GM12878 (cell line): ENCODE data around the gene SPATA24. TPM values are rescaled to one million over a fixed set of nuclear protein-coding genes. Genes with fewer than 3 reads are reported as not detected.

Source experiments
- ATAC-seq: fragments of 200-7000 bp; cut with Tn5 transposase; 3 replicates; pipeline ENCODE4 v1.9.1; 2020; ENCODE audit warnings: mild to moderate bottlenecking, moderate library complexity
- BruUV-seq: library from RNA; stranded (reverse); fragments of 400-500 nt; replicated peaks from 2 replicates; lab custom pipeline; 2021; lab: Mats Ljungman, UMichigan
- CTCF ChIA-PET: fragments of 300-600 bp; sonication (Branson Sonifier 250); formaldehyde crosslinking; extraction: SDS; loops from one replicate; lab custom pipeline; 2021; ENCODE audit warnings: inconsistent platforms; lab: Yijun Ruan, JAX
- POLR2A ChIA-PET: fragments of 350-600 bp; formaldehyde crosslinking; extraction: SDS; loops from one replicate; lab custom pipeline; 2021; ENCODE audit warnings: inconsistent platforms; lab: Charles Lee
- RAD21 ChIA-PET: fragments of 300-600 bp; sonication (Branson Sonifier 250); formaldehyde crosslinking; loops from one replicate; lab custom pipeline; 2023; ENCODE audit warnings: antibody characterized with exemption; ENCODE audit not compliant: unreplicated experiment; lab: Charles Lee
- SMC1A ChIA-PET: fragments of 300-600 bp; sonication (Branson Sonifier 250); formaldehyde crosslinking; loops from one replicate; lab custom pipeline; 2023; ENCODE audit not compliant: unreplicated experiment, uncharacterized antibody; lab: Charles Lee
- DNase-seq: peaks from one replicate; pipeline ENCODE4 v3.0.0-alpha.2; 2011; ENCODE audit warnings: low read depth, low spot score
- FAIRE-seq: peaks from 3 replicates; lab custom pipeline; 2011; peaks lifted over from hg19 to GRCh38; lab: Jason Lieb, UNC
- H2AFZ ChIP-seq: 2 replicates; pipeline ENCODE4 v1.6.0; 2011; ENCODE audit warnings: low read depth, low read length, control low read depth; ENCODE audit not compliant: control insufficient read depth
- H3K27ac ChIP-seq: 2 replicates; pipeline ENCODE4 v1.5.1; 2011; ENCODE audit warnings: control low read depth; ENCODE audit not compliant: control insufficient read depth, insufficient read depth
- H3K27me3 ChIP-seq, 2 experiments: replicated peaks in 1 of 2; 2 replicates each; pipeline versions ENCODE4 v1.6.0 to v1.6.1; 2011; ENCODE audit warnings: low read length in 1 of 2; ENCODE audit not compliant: control insufficient read depth in 2 of 2, insufficient read depth in 2 of 2
- H3K36me3 ChIP-seq, 2 experiments: 2 replicates each; pipeline ENCODE4 v1.5.1; 2011; ENCODE audit warnings: low read length in 1 of 2; ENCODE audit not compliant: control insufficient read depth in 2 of 2, insufficient read depth in 2 of 2
- H3K4me1 ChIP-seq: 2 replicates; pipeline ENCODE4 v1.6.1; 2011; ENCODE audit warnings: mild to moderate bottlenecking, low read length, moderate library complexity, mixed read lengths; ENCODE audit not compliant: control insufficient read depth, insufficient read depth
- H3K4me2 ChIP-seq: 2 replicates; pipeline ENCODE4 v1.6.0; 2011; ENCODE audit warnings: control low read depth; ENCODE audit not compliant: control insufficient read depth, insufficient read depth
- H3K4me3 ChIP-seq: fragments of 200-600 bp; sonication (generic); 2 replicates; pipeline ENCODE4 v1.5.1; 2016
- H3K79me2 ChIP-seq: 2 replicates; pipeline ENCODE4 v1.6.0; 2011; ENCODE audit warnings: low read length; ENCODE audit not compliant: control insufficient read depth, insufficient read depth
- H3K9ac ChIP-seq: 2 replicates; pipeline ENCODE4 v1.8.0; 2011; ENCODE audit warnings: low read length, control low read depth, mixed read lengths; ENCODE audit not compliant: control insufficient read depth, insufficient read depth
- H3K9me3 ChIP-seq: replicated peaks from 3 replicates; pipeline ENCODE4 v1.5.1; 2011; ENCODE audit warnings: mild to moderate bottlenecking, low read length; ENCODE audit not compliant: control insufficient read depth, insufficient read depth
- H4K20me1 ChIP-seq: 2 replicates; pipeline ENCODE4 v1.6.0; 2011; ENCODE audit not compliant: control insufficient read depth, insufficient read depth
- CBFB ChIP-seq: IDR thresholded peaks from 2 replicates; pipeline ENCODE4 v1.6.1; 2016; ENCODE audit warnings: antibody characterized with exemption, low read depth
- ETV6 ChIP-seq, 2 experiments: fragments of 450-650 bp in 1 of 2; IDR thresholded peaks in 1 of 2; conservative IDR thresholded peaks in 1 of 2; 2 replicates each; pipeline ENCODE4 v1.6.1; 2014; ENCODE audit warnings: antibody characterized with exemption in 1 of 2, borderline replicate concordance in 1 of 2, low read depth in 1 of 2, mild to moderate bottlenecking in 1 of 2, moderate library complexity in 1 of 2
- FOS ChIP-seq: IDR thresholded peaks from 3 replicates; pipeline ENCODE4 v1.6.1; 2011; ENCODE audit warnings: borderline replicate concordance; ENCODE audit not compliant: insufficient read length; ENCODE audit errors: extremely low read depth
- FOXK2 ChIP-seq: fragments of 450-650 bp; IDR thresholded peaks from 2 replicates; pipeline ENCODE4 v1.6.1; 2017; ENCODE audit warnings: mild to moderate bottlenecking, moderate library complexity
- GATAD2B ChIP-seq: fragments of 450-650 bp; conservative IDR thresholded peaks from 2 replicates; pipeline ENCODE4 v1.6.1; 2017; ENCODE audit warnings: low read depth, mild to moderate bottlenecking, moderate library complexity
- IKZF1 ChIP-seq: fragments of 450-650 bp; conservative IDR thresholded peaks from 2 replicates; pipeline ENCODE4 v1.6.1; 2017; ENCODE audit warnings: antibody characterized with exemption, mild to moderate bottlenecking
- IRF4 ChIP-seq: IDR thresholded peaks from 2 replicates; pipeline ENCODE4 v1.6.1; 2011; ENCODE audit warnings: low read depth, low read length
- MYB ChIP-seq: fragments of 150-350 bp; IDR thresholded peaks from 2 replicates; pipeline ENCODE4 v1.6.1; 2014; ENCODE audit warnings: mild to moderate bottlenecking, low read depth, low read length, borderline replicate concordance
- POLR2A ChIP-seq: IDR thresholded peaks from 2 replicates; pipeline ENCODE4 v1.6.1; 2011; ENCODE audit warnings: low read depth, mild to moderate bottlenecking, low read length
- RELA ChIP-seq: fragments of 450-650 bp; IDR thresholded peaks from 2 replicates; pipeline ENCODE4 v1.8.0; 2014; ENCODE audit warnings: borderline replicate concordance; ENCODE audit not compliant: partially characterized antibody
- TCF12 ChIP-seq: IDR thresholded peaks from 2 replicates; pipeline ENCODE4 v1.6.1; 2011; ENCODE audit warnings: low read depth, mild to moderate bottlenecking, low read length
- ZBED1 ChIP-seq: IDR thresholded peaks from 2 replicates; pipeline ENCODE4 v1.6.1; 2016; ENCODE audit warnings: borderline replicate concordance
- ZNF207 ChIP-seq: fragments of 450-650 bp; IDR thresholded peaks from 2 replicates; pipeline ENCODE4 v1.6.1; 2014; ENCODE audit warnings: antibody characterized with exemption, mild to moderate bottlenecking, borderline replicate concordance
- ZNF217 ChIP-seq: fragments of 450-650 bp; IDR thresholded peaks from 2 replicates; pipeline ENCODE4 v1.6.1; 2017; ENCODE audit warnings: antibody characterized with exemption, mild to moderate bottlenecking
- WGBS: methylation state at CpG from one replicate; pipeline ENCODE4 v1.1.6; 2016; ENCODE audit warnings: low lambda C conversion rate; ENCODE audit not compliant: insufficient replicate concordance, insufficient coverage; ENCODE audit errors: missing lambda C conversion rate; 5-methylcytosine and 5-hydroxymethylcytosine counted together
- in situ Hi-C: fragments of 300-500 bp; cut with MboI; formaldehyde crosslinking; loops from 9 replicates; pipeline ENCODE4 v1.14.3; 2018; ENCODE audit warnings: mixed read lengths
- intact Hi-C: fragments of 100-400 bp; cut with micrococcal nuclease; formaldehyde crosslinking; loops from one replicate; pipeline ENCODE4 v1.14.2; 2022; ENCODE audit not compliant: unreplicated experiment
- polyA plus RNA-seq, 11 experiments: library from polyadenylated mRNA; depleted of rRNA in 4 of 11; unstranded in 6 of 11; stranded (reverse) in 5 of 11; fragments of >200 nt; fragmentation: Nextera tagmentation in 4 of 11; fragmentation: Illumina TruSeq in 1 of 11; extraction: Ambion mirVana in 4 of 11; extraction: Trizol in 1 of 11; gene quantifications; 1 replicate in 1 of 11; 2 replicates in 10 of 11; pipeline versions ENCODE4 v1.2.1 to v1.2.3, GENCODE V29; 2011 to 2016; ENCODE audit warnings: inconsistent platforms in 2 of 11, missing spikeins in 2 of 11, low read depth in 1 of 11
- total RNA-seq, 4 experiments: library from RNA; depleted of rRNA in 3 of 4; stranded (reverse); fragments of >200 nt in 3 of 4; fragmentation: Illumina TruSeq in 1 of 4; extraction: Trizol in 1 of 4; gene quantifications; 2 replicates each; pipeline versions ENCODE4 v1.2.1 to v1.2.3, GENCODE V29; 2013 to 2021
- TF ChIP-seq, protein P1 (sequence below): IDR thresholded peaks from 2 replicates; pipeline ENCODE4 v1.6.1; 2012; ENCODE audit warnings: low read depth, low read length, improper control_type of control experiment
- TF ChIP-seq, protein P2 (sequence below): fragments of 450-650 bp; IDR thresholded peaks from 2 replicates; pipeline ENCODE4 v1.6.1; 2017; ENCODE audit warnings: mild to moderate bottlenecking, low read depth, inconsistent platforms; ENCODE audit not compliant: poor library complexity, severe bottlenecking
- TF ChIP-seq, protein P3 (sequence below): IDR thresholded peaks from 2 replicates; pipeline ENCODE4 v1.6.1; 2011; ENCODE audit warnings: borderline replicate concordance, low read depth, mild to moderate bottlenecking, moderate library complexity, mixed read lengths, low read length; ENCODE audit not compliant: insufficient read depth; ENCODE audit errors: extremely low read length
- TF ChIP-seq, protein P4 (sequence below): IDR thresholded peaks from 2 replicates; pipeline ENCODE4 v1.6.1; 2012; ENCODE audit warnings: low read length, inconsistent platforms

The SPATA24 gene
- total and polyA plus RNA-seq, 10 of the 15 experiments (the other 5 are each of a cell fraction or from before 2014, with no cell fraction given), result 4.1 to 9.8 (median 7.3) TPM

DNA sequence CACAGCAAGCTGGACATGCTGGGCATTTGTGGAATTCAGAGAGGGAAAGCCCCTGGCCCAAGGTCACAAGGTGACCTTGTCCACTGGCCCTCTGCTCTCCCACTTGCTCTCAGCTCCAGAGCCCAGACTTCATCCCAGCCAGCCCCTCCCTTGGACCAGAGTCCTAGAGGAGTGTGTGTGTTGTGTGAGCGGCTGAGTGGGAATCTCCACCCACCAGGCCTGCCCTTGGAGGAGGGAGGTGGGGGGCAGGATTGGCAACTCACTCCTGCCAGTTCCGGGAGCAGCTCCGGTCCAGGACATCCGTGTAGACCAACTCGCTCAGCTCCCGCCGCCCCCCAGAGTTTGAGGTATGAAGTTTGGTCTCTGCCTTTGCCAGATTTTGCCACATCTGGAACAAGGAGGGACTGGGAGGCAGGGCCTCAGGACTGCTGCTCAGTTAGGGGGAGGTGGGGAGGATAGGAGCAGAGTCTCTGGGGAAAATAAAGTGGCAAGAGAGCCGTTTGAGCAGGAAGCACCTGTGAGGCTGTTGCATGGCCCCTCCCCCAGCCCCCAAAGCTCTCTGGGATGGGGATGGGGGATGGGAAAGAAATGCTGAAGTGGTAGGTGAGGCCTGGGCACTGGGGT, 15.6 kb downstream of the SPATA24 start:
- Histone ChIP-seq H3K9ac (peak overlapping the region; percentile 97), H3K4me3 (peak overlapping the region; percentile 87), H3K27ac (peak overlapping the region; percentile 90), H4K20me1 (no peaks in the 10 kb centered on the region), H2AFZ (peak overlapping the region; percentile 35; the same call in 1 of the 2 replicates), H3K9me3 (no peaks in the 10 kb centered on the region), H3K4me1 (peaks cover 56% of the 10 kb centered on the region), H3K4me2 (peak overlapping the region; percentile 73), H3K27me3 (no peaks in the 10 kb centered on the region), H3K79me2 (peaks cover 64% of the 10 kb centered on the region), H3K36me3 (no peaks in the 10 kb centered on the region; a peak in 2 of 4 replicates)
- DNase-seq, result no peak
- FAIRE-seq, result no peak
- SMC1A ChIA-PET, result interaction anchor here (0.8 to 3.9 kb wide), 9 partner anchors 14 to 137 kb away, joined by 3 to 19 read pairs (median 3); partner anchors contain the start of genes PAIP2 and SPATA24
- RAD21 ChIA-PET, result interaction anchor here (0.6 to 5.8 kb wide), 11 partner anchors 11 to 140 kb away, joined by 3 to 42 read pairs (median 3); partner anchors contain the start of genes MATR3 and PAIP2
- intact Hi-C loops, result loop anchor here (5.0 kb wide), 1 partner anchor 191 kb away; the partner anchor contains the start of gene SIL1
- CTCF ChIA-PET, result interaction anchor here (1.0 to 3.2 kb wide), 10 partner anchors 11 to 809 kb away, joined by 3 to 15 read pairs (median 4); partner anchors contain the start of gene PAIP2
- 25% methylated on average over 7 of the region's 8 CpGs for WGBS
- in situ Hi-C loops, result no loop called here
- ATAC-seq, result no peak
- POLR2A ChIA-PET, result interaction anchor here (0.6 to 6.8 kb wide), 13 partner anchors 11 to 260 kb away, joined by 3 to 74 read pairs (median 4); partner anchors contain the start of genes CXXC5, MATR3, PAIP2 and SPATA24
- no TSS peak for BruUV-seq
- no peak for TF ChIP-seq POLR2A
- peak; percentile 60; the same call in 1 of the 2 replicates for TF ChIP-seq GATAD2B
- TF ChIP-seq, protein P1, sequence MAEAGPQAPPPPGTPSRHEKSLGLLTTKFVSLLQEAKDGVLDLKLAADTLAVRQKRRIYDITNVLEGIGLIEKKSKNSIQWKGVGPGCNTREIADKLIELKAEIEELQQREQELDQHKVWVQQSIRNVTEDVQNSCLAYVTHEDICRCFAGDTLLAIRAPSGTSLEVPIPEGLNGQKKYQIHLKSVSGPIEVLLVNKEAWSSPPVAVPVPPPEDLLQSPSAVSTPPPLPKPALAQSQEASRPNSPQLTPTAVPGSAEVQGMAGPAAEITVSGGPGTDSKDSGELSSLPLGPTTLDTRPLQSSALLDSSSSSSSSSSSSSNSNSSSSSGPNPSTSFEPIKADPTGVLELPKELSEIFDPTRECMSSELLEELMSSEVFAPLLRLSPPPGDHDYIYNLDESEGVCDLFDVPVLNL, result no peak
- no peak for TF ChIP-seq FOXK2
- TF ChIP-seq, protein P2, sequence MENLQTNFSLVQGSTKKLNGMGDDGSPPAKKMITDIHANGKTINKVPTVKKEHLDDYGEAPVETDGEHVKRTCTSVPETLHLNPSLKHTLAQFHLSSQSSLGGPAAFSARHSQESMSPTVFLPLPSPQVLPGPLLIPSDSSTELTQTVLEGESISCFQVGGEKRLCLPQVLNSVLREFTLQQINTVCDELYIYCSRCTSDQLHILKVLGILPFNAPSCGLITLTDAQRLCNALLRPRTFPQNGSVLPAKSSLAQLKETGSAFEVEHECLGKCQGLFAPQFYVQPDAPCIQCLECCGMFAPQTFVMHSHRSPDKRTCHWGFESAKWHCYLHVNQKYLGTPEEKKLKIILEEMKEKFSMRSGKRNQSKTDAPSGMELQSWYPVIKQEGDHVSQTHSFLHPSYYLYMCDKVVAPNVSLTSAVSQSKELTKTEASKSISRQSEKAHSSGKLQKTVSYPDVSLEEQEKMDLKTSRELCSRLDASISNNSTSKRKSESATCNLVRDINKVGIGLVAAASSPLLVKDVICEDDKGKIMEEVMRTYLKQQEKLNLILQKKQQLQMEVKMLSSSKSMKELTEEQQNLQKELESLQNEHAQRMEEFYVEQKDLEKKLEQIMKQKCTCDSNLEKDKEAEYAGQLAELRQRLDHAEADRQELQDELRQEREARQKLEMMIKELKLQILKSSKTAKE, result no peak
- TF ChIP-seq FOS, result no peak
- peak; percentile 72 for TF ChIP-seq IKZF1
- TF ChIP-seq TCF12, result peak; percentile 98
- peak; percentile 46; the same call in 1 of the 2 replicates for TF ChIP-seq ZBED1
- TF ChIP-seq IRF4, result no peak
- TF ChIP-seq, protein P3, sequence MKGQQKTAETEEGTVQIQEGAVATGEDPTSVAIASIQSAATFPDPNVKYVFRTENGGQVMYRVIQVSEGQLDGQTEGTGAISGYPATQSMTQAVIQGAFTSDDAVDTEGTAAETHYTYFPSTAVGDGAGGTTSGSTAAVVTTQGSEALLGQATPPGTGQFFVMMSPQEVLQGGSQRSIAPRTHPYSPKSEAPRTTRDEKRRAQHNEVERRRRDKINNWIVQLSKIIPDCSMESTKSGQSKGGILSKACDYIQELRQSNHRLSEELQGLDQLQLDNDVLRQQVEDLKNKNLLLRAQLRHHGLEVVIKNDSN, result no peak
- TF ChIP-seq CBFB, result peak; percentile 22; the same call in 1 of the 2 replicates
- no peak for TF ChIP-seq ETV6 (conservative IDR thresholded peaks at IDR 0.05 in 1 of 2, IDR thresholded peaks at IDR 0.05 in 1 of 2; ENCODE audit: borderline replicate concordance in 1 of 2, low read depth in 1 of 2)
- no peak for TF ChIP-seq RELA
- no peak for TF ChIP-seq ZNF217
- no peak for TF ChIP-seq ZNF207
- TF ChIP-seq, protein P4, sequence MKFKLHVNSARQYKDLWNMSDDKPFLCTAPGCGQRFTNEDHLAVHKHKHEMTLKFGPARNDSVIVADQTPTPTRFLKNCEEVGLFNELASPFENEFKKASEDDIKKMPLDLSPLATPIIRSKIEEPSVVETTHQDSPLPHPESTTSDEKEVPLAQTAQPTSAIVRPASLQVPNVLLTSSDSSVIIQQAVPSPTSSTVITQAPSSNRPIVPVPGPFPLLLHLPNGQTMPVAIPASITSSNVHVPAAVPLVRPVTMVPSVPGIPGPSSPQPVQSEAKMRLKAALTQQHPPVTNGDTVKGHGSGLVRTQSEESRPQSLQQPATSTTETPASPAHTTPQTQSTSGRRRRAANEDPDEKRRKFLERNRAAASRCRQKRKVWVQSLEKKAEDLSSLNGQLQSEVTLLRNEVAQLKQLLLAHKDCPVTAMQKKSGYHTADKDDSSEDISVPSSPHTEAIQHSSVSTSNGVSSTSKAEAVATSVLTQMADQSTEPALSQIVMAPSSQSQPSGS, result no peak
- peak; percentile 86 for TF ChIP-seq MYB
